Esophagus muscularis mucosa (tissue), 4 donors: ENCODE measurements around the gene SIGLEC15. TPM values are rescaled to one million over a fixed set of nuclear protein-coding genes. Genes with fewer than 3 reads are reported as not detected.

Source experiments
- DNase-seq: peaks from one replicate; pipeline ENCODE4 v3.0.0-alpha.2; 2017; ENCODE audit errors: extremely low spot score
- H3K27ac ChIP-seq, 4 donors: fragments of 200-600 bp; sonication (generic); replicated peaks in 1 of 4; 1 replicate in 3 of 4; 2 replicates in 1 of 4; pipeline ENCODE4 v1.5.1; 2016 to 2019; ENCODE audit warnings: mild to moderate bottlenecking in 1 of 4
- H3K27me3 ChIP-seq, 4 donors: fragments of 200-600 bp; sonication (generic); one replicate each; pipeline versions ENCODE4 v1.5.1 to v1.6.0; 2016 to 2019
- H3K36me3 ChIP-seq, 4 donors: fragments of 200-600 bp; sonication (generic); one replicate each; pipeline ENCODE4 v1.5.1; 2016 to 2019
- H3K4me1 ChIP-seq, 4 donors: fragments of 200-600 bp; sonication (generic); one replicate each; pipeline ENCODE4 v1.5.1; 2016 to 2019
- H3K4me3 ChIP-seq, 4 donors: fragments of 200-600 bp; sonication (generic); 1 replicate in 2 of 4; 2 replicates in 2 of 4; pipeline ENCODE4 v1.5.1; 2016 to 2019; ENCODE audit warnings: mild to moderate bottlenecking in 4 of 4, moderate library complexity in 1 of 4
- H3K9me3 ChIP-seq, 4 donors: fragments of 200-600 bp; sonication (generic); 1 replicate in 3 of 4; 2 replicates in 1 of 4; pipeline ENCODE4 v1.5.1; 2016 to 2019
- EP300 ChIP-seq: sonication (generic); formaldehyde crosslinking; IDR thresholded peaks from one replicate; pipeline ENCODE4 v1.6.1; 2017; ENCODE audit warnings: antibody characterized with exemption
- POLR2A ChIP-seq: fragments of 450-650 bp; IDR thresholded peaks from one replicate; pipeline ENCODE4 v1.6.1; 2017; ENCODE audit warnings: antibody characterized with exemption, moderate library complexity, mild to moderate bottlenecking, low read depth
- POLR2AphosphoS5 ChIP-seq, 2 donors: sonication (generic); formaldehyde crosslinking; IDR thresholded peaks; one replicate each; pipeline ENCODE4 v1.6.1; 2017; ENCODE audit warnings: antibody characterized with exemption in 2 of 2
- WGBS: methylation state at CpG from one replicate; pipeline ENCODE4 v1.1.5; 2018; 5-methylcytosine and 5-hydroxymethylcytosine counted together
- intact Hi-C: fragments of 100-400 bp; cut with DNase I; formaldehyde crosslinking; loops from one replicate; pipeline ENCODE4 v1.15.1; 2023
- total RNA-seq, 4 donors: library from RNA; depleted of rRNA; stranded (reverse); fragments of >200 nt; gene quantifications; one replicate each; pipeline versions ENCODE4 v1.1.0 to v1.2.1, GENCODE V29; 2016
- TF ChIP-seq, protein P1 (sequence below), 3 experiments: fragments of 200-600 bp in 2 of 3; fragments of 450-650 bp in 1 of 3; sonication (generic) in 2 of 3; IDR thresholded peaks; one replicate each; pipeline ENCODE4 v1.5.1; 2017 to 2019; ENCODE audit warnings: antibody characterized with exemption in 3 of 3, mild to moderate bottlenecking in 2 of 3, moderate library complexity in 1 of 3

The SIGLEC15 gene
- total RNA-seq, 4 donors from 2014 or later = 0.17 TPM; not detected in 3

DNA sequence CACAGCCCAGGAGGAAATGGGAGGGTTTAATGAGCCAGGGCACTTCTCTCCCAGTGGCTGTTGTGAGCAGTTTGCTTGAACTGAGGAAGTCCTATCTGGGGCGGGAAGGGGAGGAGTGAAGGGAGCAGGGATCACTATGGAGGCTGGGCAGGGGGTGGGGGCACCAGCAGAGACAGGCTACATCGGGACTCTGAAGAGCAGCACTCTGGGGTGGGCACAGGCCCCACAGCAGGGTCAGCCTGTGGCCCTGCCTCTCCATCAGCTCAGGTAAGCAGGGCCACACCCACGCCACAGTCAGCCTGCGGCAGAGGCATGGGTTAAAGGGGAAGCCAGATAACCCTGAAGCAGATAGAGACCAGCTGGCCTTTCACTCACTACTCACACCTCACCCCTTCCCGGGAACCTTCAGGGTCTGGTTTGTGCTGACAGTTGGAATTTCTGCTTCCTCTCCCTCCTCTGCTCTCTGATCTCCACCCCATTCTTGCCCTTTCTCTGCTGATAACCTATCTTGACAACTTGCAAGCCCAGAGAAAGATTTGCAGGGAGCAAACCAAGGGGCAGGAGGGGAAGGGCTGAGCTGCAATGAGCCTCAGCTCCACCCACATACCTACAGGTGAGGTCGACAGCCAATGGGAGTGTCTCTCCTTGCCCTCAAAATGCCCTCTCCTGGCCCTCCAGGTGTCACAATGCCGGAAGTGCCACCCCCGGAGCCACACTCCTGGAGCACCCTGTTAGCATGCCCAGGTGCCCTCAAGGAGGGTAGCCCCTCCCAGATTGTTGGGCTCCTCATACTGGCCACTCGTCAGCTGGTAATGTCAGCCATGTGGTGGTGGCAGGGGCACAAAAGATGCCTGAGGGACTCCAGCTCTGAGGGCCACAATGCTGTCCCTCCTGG is 3.7 kb downstream of the SIGLEC15 start:
- WGBS = 53% methylated on average over 6 of the region's 9 CpGs
- intact Hi-C loops = no loop called here
- TF ChIP-seq POLR2AphosphoS5 (IDR thresholded peaks at IDR 0.05) = no peak
- no peak for TF ChIP-seq POLR2A
- H3K27ac ChIP-seq = no peak overlapping the region
- no peaks in the 10 kb centered on the region for H3K36me3 ChIP-seq
- DNase-seq = peak; percentile 91
- peaks cover 0 to 45% (median 0%) of the 10 kb centered on the region in 4 donors for H3K27me3 ChIP-seq
- no peaks in the 10 kb centered on the region for H3K9me3 ChIP-seq
- peaks cover 10 to 20% (median 18%) of the 10 kb centered on the region in 4 donors for H3K4me1 ChIP-seq
- H3K4me3 ChIP-seq = peak overlapping the region in 1 of 4 donors; percentile 16

DNA sequence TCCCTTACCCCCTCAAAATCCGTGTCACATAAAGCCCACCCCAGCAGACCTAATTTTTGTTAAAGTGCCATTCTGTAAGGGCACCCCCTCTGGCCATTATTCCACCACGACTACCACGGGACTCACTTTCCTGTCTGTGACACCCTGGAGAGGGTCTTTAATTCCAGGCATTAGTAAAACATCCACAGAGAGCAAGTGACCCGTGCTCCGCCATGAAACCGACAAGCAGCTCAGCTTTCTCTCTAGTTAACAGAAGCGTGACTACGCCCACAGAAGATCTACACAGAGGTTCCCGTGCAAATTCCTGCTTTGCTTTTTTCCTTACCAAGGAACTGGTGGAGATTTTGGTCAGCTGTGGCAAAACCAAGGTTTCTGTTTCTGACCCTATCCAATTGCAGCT is 4.4 kb downstream of the SIGLEC15 start:
- intact Hi-C loops = no loop called here
- DNase-seq = no peak
- H3K36me3 ChIP-seq = no peaks in the 10 kb centered on the region
- no peak overlapping the region for H3K27ac ChIP-seq
- peaks cover 0 to 52% (median 0%) of the 10 kb centered on the region in 4 donors for H3K27me3 ChIP-seq
- peaks cover 10 to 20% (median 18%) of the 10 kb centered on the region in 4 donors for H3K4me1 ChIP-seq
- H3K9me3 ChIP-seq = no peaks in the 10 kb centered on the region
- TF ChIP-seq, protein P1, sequence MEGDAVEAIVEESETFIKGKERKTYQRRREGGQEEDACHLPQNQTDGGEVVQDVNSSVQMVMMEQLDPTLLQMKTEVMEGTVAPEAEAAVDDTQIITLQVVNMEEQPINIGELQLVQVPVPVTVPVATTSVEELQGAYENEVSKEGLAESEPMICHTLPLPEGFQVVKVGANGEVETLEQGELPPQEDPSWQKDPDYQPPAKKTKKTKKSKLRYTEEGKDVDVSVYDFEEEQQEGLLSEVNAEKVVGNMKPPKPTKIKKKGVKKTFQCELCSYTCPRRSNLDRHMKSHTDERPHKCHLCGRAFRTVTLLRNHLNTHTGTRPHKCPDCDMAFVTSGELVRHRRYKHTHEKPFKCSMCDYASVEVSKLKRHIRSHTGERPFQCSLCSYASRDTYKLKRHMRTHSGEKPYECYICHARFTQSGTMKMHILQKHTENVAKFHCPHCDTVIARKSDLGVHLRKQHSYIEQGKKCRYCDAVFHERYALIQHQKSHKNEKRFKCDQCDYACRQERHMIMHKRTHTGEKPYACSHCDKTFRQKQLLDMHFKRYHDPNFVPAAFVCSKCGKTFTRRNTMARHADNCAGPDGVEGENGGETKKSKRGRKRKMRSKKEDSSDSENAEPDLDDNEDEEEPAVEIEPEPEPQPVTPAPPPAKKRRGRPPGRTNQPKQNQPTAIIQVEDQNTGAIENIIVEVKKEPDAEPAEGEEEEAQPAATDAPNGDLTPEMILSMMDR (IDR thresholded peaks at IDR 0.05) = no peak
- TF ChIP-seq EP300 (no peak), POLR2A (no peak), POLR2AphosphoS5 (IDR thresholded peaks at IDR 0.05) (no peak)
- no peak overlapping the region for H3K4me3 ChIP-seq
- 69% methylated on average over 9 of the region's 9 CpGs for WGBS

DNA sequence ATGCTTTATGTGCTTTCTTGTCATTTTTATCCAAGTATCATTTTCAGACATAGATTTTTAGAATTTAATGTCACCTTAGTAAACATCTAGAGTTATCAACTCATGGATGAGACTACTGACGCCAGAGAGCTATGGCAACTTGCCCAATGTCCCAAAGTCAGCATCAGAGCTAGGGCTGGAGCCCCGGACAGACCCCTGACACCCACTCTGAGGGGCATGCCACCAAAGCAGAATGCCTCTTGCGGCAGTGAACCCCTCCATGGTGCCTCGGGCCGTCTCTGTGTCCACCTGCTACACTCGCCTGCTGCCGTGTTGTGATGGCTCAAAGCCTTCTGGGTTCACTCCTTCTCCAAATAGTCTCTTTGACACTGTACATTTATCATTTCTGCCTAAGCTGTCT is 5.4 kb downstream of the SIGLEC15 start:
- TF ChIP-seq POLR2AphosphoS5 (IDR thresholded peaks at IDR 0.05) = no peak
- TF ChIP-seq, protein P1 (IDR thresholded peaks at IDR 0.05) = no peak
- no peak for TF ChIP-seq POLR2A
- no peak for TF ChIP-seq EP300
- 75% methylated on average over 7 of the region's 7 CpGs for WGBS

DNA sequence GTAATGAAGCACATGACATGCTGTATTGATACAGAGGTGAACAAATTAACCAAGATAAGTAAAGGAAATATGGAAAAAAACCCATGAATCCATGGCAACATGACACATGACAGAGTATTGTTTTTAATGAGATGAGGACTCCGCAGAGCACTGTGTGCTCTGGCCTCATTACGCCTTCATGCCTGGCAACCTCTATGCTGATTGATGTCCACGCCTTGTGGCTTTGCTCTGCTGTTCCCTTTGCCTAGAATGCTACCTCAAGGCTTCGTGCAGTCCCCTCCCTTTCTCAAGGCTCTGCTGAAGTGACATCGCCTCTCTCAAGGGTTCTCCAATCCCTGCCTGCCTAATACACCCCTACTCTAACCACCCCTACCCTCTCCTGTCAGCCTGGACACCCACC is 8.4 kb downstream of the SIGLEC15 start:
- TF ChIP-seq, protein P1 (IDR thresholded peaks at IDR 0.05) = no peak
- TF ChIP-seq POLR2A = no peak
- TF ChIP-seq EP300 = no peak
- no peak for DNase-seq
- H3K4me1 ChIP-seq = peaks cover 17 to 25% (median 19%) of the 10 kb centered on the region in 4 donors
- intact Hi-C loops = no loop called here
- WGBS = 86% methylated on average over 5 of the region's 5 CpGs
- H3K27ac ChIP-seq = no peak overlapping the region
- no peak overlapping the region for H3K4me3 ChIP-seq
- H3K27me3 ChIP-seq = peaks cover 0 to 88% (median 20%) of the 10 kb centered on the region in 4 donors
- H3K9me3 ChIP-seq = no peaks in the 10 kb centered on the region
- no peaks in the 10 kb centered on the region for H3K36me3 ChIP-seq

More for the DNA sequence above, 5.4 kb downstream of the SIGLEC15 start:
- H3K27me3 ChIP-seq = peaks cover 0 to 63% (median 0%) of the 10 kb centered on the region in 4 donors
- intact Hi-C loops = no loop called here
- DNase-seq = no peak
- H3K27ac ChIP-seq = no peak overlapping the region
- peaks cover 10 to 20% (median 18%) of the 10 kb centered on the region in 4 donors for H3K4me1 ChIP-seq
- H3K4me3 ChIP-seq = no peak overlapping the region
- no peaks in the 10 kb centered on the region for H3K9me3 ChIP-seq
- no peaks in the 10 kb centered on the region for H3K36me3 ChIP-seq

DNA sequence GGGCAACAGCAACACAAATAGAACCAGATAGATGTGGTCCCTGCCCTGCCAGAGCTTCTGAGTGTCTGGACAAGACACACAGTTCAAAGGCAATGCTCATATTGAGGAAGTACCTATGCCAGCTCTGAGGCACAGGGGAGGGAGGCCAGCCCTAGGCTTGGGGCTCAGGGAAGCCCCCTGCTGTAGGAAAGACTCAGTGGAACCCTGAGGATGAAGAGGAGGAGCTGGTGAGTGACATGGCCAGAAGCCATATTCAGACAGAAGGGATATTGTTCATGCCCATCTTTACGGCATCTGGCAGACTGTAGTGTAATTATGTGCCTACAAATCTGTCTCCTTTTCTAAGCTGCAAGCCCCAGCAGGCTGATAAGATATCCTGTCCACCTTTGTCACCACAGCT is 8.8 kb downstream of the SIGLEC15 start:
- peaks cover 18 to 24% (median 23%) of the 10 kb centered on the region in 4 donors for H3K4me1 ChIP-seq
- no peaks in the 10 kb centered on the region for H3K36me3 ChIP-seq
- no peaks in the 10 kb centered on the region for H3K9me3 ChIP-seq
- intact Hi-C loops = no loop called here
- H3K27me3 ChIP-seq = peaks cover 0 to 92% (median 23%) of the 10 kb centered on the region in 4 donors
- no peak overlapping the region for H3K27ac ChIP-seq
- no peak for DNase-seq
- TF ChIP-seq EP300 (no peak), POLR2AphosphoS5 (IDR thresholded peaks at IDR 0.05) (no peak), POLR2A (no peak)
- TF ChIP-seq, protein P1 (IDR thresholded peaks at IDR 0.05) = no peak
- 75% methylated on average over 1 of the region's 1 CpG for WGBS
- no peak overlapping the region for H3K4me3 ChIP-seq
